Stimulated activated CD4-positive, alpha-beta T cell treated with anti-CD3 and anti-CD28 coated beads, Interleukin-15, amount 100 ng/mL, for 48 hours (primary cell): ENCODE data around the gene RSBN1.
"Not testable (repeated sequence)": the region's sequence is repeated elsewhere in the genome, so short reads cannot be mapped to it uniquely, and the experiment has no call there.

Experiments used
- DNase-seq, 2 donors: peaks; one replicate each; pipeline ENCODE4 v3.0.0-alpha.2; 2020; ENCODE audit warnings: low read depth in 2 of 2

RSBN1 gene

DNA sequence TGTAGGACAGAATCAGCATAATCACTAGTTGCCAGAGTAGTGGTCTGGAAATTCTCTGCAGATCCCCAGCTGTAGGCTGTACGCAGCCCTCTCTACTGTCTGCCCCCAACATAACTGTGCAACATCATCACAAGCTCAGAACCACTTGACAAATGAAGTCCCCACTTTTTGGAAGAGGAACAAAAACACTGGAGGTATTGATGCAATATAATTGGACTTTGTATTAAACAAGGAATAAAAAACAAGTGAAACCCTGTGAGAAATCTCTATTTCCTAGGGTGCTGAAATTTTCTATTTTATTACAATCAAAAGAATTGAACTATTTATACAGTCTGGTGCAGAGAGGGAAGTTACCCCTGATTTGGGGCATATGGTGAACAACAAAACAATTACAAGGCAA, 68.2 kb downstream of the RSBN1 start:
- no peak for DNase-seq

- no peak for DNase-seq
Measured at GRCh38 chr1:113742515-113742914, 69.8 kb downstream of the RSBN1 start.

- no peak for DNase-seq
Measured at GRCh38 chr1:113734357-113735055, 77.8 kb downstream of the RSBN1 start.

GRCh38 chr1:113732802-113733201, 79.5 kb downstream of the RSBN1 start:
- DNase-seq, result peak in 1 of 2 donors; percentile 3

- DNase-seq, result no peak
Measured at GRCh38 chr1:113721010-113721409, 91.3 kb downstream of the RSBN1 start.

DNA sequence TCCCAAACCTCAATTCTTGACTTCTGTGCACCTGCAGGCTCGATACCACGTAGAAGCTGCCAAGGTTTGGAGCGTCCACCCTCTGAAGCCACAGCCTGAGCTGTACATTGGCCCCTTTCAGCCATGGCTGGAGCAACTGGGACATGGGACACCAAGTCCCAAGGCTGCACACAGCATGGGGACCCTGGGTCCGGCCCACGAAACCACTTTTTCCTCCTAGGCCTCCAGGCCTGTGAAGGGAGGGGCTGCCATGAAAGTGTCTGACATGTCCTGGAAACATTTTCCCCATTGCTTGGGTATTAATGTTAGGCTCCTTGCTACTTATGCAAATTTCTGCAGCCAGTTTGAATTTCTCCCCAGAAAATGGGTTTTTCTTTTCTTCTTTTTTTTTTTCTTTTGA, 93.7 kb downstream of the RSBN1 start:
- not testable (repeated sequence) for DNase-seq

GRCh38 chr1:113717506-113717905, 94.8 kb downstream of the RSBN1 start:
- DNase-seq, result not testable (repeated sequence)

- no peak for DNase-seq
Measured at GRCh38 chr1:113714606-113715269, 97.5 kb downstream of the RSBN1 start.
